Right ventricle myocardium inferior (tissue), 1 donor: ENCODE measurements around the gene MTERF4. TPM values are rescaled to one million over a fixed set of nuclear protein-coding genes. Genes with fewer than 3 reads are reported as not detected.
A peak's percentile ranks its signal among the peaks of the same experiment; 100 is the strongest.

Experiments used
- ATAC-seq: fragments of 200-7000 bp; cut with Tn5 transposase; one replicate; pipeline ENCODE4 v1.9.1; 2020; ENCODE audit warnings: mild to moderate bottlenecking, moderate library complexity
- DNase-seq: peaks from one replicate; pipeline ENCODE4 v3.0.0; 2021; ENCODE audit errors: missing footprints
- intact Hi-C: fragments of 100-400 bp; cut with DNase I; formaldehyde crosslinking; loops from one replicate; pipeline ENCODE4 v1.11.0; 2022
- total RNA-seq: library from RNA; stranded (reverse); fragmentation: NEBNext Ultra II Directional; extraction: Animal tissue kit (Norgen Biotek cat#: 25700); gene quantifications from one replicate; pipeline ENCODE4 v1.2.1, GENCODE V29; 2021
- donor health status: DM: no; HTN: yes; CAD: no; lungs with severe emphysema.

Gene MTERF4
- total RNA-seq, 1 donor from 2014 or later = 23.0 TPM

DNA sequence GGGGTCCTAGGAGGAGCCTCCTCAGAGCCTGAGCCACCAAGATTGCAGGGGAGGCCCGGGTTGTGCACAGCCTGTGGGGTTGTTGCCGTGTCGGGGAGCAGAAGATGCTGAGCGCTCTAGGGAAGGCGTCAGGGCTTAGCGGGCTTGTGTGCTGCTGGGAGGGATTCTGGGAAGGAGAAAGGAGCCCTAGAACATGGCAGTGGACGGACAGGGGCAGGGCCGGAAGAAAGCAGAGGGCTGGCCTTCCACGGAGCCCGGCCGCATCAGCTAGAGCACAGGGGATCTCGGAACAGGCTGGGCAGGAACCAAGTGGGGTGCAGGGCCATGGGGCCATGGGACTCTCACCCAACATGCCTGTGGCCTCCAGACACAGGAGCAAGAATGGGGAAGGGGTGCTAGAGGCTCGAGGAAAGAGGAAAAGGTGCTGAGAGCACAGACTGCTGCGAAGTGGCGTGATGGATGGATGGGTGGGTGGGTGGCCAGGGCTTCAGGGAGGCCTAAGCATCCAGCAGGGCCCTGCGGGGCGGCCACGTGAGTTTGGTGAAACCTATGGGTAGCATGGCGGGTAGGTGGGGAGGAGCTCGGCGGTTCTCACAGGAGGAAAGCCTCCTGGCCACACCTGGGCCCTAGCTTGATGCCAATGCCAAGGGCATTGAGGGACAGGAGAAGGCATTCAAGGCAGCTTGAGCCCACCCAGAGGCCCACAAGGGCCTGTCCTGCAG is 35.8 kb downstream of the MTERF4 start:
- ATAC-seq (no peak), DNase-seq (peak; percentile 64)
- intact Hi-C loops = no loop called here

DNA sequence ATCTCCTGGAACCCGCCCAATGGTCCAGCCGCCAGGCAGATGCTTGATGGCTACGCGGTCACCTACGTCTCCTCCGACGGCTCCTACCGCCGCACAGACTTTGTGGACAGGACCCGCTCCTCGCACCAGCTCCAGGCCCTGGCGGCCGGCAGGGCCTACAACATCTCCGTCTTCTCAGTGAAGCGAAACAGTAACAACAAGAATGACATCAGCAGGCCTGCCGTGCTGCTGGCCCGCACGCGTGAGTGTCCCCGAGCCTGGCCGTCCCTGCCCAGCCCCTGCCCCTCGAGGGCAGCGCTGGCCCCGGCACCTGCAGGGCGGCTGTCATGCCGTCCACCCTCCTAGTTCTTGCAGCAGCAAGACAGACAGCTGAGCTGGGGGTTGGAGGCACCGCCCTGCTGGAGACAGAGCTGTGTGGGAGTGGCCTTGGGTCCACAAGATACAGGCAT is 36.7 kb downstream of the MTERF4 start:
- peak; percentile 63 for DNase-seq
- no peak for ATAC-seq
- intact Hi-C loops = no loop called here

DNA sequence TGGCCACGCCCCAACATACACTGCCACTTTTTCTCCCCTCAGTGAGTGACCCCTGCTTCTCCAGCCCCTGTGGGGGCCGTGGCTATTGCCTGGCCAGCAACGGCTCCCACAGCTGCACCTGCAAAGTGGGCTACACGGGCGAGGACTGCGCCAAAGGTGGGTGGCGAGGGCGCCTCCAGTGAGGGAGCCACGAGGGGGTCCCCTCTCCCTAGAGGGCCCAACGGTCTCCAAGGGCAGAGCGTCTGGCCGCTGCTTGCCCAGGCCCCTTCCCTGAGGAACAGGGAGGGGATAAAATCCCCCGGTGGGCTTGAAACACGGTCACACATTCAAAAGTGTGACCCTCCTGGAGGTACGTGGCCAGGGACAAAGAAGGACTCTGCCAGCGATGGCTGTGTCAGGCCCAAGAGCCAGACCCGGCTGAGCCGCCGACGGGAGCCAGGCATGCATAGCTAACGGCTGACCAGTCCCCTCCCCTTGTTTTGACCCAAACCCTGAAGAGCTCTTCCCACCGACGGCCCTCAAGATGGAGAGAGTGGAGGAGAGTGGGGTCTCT is 37.2 kb downstream of the MTERF4 start:
- DNase-seq (peak; percentile 44), ATAC-seq (no peak)
- intact Hi-C loops = no loop called here

DNA sequence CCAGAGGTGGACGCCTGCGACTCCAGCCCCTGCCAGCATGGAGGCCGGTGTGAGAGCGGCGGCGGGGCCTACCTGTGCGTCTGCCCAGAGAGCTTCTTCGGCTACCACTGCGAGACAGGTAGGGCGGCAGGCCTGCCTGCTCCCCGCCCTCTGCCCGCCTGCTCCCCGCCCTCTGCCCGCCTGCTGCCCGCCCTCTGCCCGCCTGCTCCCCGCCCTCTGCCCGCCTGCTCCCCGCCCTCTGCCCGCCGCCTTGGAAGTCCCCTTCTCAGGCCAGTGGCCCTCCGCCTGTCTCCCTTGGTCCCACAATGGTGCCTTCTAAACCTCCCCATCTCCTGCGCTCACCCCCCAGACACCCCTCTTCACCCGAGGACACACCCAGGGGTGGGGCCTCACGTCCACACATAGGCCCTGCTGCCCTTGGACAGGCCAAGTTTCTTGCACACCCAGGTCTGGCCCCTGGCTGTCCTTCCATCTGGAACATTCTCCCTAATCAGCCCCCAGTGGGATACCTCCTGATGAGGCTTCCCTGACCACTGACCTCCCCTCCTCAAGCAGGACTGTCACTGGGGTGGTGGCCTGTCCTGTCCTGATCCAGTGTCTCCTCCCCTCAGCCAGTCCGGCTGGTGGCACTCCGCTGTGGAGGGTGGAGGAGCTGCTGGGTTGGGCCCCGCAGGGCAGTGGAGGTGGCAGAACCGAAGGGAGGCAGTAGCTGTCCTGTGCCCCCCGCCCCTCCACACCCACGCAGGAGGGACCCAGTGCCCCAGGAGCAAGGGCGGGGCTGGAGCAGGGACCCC is 37.9 kb downstream of the MTERF4 start:
- intact Hi-C loops = no loop called here
- DNase-seq (peak; percentile 69), ATAC-seq (peak; percentile 27)

DNA sequence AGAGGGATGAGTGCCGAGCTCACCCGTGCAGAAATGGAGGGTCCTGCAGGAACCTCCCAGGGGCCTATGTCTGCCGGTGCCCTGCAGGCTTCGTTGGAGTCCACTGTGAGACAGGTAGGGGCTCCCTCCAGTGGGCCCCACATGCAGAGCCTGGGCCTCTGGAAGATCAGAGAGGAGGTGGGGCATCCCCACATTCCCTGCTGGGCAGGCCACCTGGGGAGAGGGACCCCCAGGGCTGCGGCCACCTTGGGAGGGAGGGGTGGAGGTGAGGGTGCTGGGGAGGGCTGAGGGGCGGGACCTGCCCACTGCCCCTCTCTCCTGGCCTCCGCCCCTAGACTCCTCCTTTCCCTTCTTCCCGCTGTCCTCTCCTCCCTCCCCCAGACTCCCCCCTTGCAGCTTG is 38.5 kb downstream of the MTERF4 start:
- intact Hi-C loops = no loop called here
- DNase-seq = peak; percentile 39
- peak; percentile 15 for ATAC-seq

DNA sequence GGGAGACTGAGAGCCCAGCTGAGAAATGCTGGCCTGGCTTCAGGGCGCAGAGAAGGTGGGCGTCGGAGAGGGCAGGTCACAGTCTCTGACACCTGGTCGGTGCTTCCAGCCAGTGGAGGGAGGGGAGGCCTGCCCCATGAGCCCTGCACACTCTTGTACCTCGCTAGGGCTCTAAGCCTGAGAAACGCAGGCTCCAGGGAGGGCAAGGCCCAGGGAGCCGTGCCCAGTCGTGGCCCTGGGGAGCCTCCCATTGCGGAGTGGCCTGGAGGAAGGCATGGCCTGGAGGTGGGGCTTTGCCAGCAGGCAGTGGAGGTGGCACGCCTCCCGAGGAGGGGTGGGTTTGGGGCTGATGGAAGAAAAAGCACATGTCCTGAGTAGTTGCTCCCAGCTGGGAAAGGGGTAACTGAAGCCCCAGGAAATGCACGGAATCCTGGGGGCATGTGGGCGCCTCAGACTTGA is 39.0 kb downstream of the MTERF4 start:
- intact Hi-C loops = no loop called here
- ATAC-seq (no peak), DNase-seq (peak; percentile 55)

DNA sequence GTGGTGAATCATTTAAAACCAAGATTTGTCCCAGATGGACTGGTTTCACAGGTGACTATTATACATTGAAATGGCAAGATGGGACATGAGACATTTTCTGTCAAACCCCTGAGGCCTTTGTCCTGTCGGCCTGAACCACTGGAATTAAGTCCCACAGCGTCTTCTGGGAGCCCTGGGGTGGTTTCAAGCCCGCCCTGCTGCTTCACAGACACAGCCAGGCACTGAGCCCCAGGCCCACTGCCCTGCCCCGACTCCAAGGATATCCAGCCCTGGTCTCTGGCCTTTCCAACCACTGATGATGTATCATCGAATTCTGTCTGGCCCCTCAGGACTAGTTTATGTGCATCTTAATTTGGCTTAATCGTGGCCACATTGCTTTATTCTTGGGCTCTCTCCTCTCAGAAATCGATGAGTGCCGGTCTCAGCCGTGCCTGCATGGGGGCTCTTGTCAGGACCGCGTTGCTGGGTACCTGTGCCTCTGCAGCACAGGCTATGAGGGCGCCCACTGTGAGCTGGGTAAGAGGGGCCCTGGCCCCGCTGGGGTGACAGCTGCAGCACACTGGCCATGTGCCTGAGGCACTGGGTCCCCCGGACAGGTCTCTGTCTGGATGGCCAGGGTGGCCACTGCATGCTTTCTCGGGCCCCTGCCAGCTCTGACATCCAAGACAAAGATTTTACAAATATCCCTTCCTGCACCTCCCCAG is 39.5 kb downstream of the MTERF4 start:
- DNase-seq = peak; percentile 23
- intact Hi-C loops = no loop called here
- no peak for ATAC-seq

DNA sequence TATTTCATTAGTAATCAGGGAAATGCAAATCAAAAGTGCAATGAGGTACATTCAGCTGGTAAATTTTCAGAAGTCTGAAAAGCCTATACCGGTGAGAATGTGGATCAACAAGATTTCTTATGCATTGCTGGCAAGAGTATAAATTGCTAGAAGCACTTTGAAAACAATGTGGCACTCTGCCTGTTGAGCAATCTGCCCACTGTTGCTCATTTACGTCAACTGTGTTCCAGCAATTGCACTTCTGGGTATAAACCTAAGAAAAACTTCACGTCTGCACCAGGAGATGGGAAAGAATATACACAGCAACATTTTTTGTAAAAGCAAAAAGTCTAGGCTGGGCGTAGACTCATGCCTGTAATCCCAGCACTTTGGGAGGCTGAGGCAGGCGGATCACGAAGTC is 40.8 kb downstream of the MTERF4 start:
- ATAC-seq = no peak
- no peak for DNase-seq
- intact Hi-C loops = no loop called here

DNA sequence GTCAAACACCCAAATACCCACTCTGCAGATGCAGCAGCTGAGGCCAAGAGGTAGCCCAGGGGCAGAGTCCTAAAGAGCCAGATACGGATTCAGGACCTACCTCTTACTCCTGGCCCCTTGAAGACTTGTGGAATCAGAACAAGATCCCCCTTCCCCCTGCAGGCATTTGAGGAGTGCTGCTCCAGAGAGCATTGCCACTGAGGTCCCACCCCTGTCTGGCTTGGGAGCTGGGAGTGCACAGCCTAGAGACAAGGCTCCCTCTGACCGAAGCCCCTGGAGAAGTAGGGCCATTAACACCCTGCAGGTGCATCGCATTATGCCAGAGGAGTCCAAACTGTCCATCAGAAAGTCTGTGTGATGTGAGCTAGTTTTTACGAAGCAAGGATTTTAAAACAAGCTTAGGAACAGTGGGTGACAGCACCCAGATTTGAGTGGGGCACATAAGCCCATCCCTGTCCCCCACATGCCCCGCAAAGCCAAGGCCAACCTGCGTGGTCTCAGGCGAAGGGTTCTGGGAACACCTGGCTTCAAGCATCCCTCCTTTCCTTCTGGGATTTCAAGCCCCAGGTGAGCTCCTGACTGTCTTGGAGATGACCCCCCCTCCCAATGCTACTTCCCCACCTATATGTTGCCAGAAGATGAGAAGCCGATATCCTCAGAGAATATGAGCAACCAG is 48.4 kb downstream of the MTERF4 start:
- ATAC-seq (no peak), DNase-seq (no peak)
- intact Hi-C loops = no loop called here

DNA sequence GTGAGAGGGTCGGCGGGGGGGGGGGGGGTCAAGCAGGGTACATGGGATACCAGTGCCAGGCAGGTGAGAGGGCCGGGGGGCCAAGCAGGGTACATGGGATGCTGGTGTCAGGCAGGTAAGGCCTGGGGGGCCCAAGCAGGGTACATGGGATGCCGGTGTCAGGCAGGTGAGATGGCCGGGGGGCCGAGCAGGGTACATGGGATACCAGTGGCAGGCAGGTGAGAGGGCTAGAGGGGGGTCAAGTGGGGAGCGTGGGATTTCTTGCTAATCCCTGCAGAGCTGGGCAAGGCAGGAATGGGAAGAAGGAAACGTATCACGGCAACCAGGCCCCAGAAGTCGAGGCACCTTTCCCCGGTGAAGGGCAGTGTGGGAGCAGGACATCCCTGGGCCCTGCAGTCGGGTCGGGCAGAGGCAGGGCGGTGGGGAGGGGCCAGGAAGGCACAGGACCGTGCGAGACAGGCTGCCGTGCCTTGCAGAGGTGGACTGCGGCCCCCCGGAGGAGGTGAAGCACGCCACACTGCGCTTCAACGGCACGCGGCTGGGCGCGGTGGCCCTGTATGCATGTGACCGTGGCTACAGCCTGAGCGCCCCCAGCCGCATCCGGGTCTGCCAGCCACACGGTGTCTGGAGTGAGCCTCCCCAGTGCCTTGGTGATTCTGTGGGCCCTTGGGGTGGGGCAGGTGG is 49.3 kb downstream of the MTERF4 start:
- DNase-seq = no peak

DNA sequence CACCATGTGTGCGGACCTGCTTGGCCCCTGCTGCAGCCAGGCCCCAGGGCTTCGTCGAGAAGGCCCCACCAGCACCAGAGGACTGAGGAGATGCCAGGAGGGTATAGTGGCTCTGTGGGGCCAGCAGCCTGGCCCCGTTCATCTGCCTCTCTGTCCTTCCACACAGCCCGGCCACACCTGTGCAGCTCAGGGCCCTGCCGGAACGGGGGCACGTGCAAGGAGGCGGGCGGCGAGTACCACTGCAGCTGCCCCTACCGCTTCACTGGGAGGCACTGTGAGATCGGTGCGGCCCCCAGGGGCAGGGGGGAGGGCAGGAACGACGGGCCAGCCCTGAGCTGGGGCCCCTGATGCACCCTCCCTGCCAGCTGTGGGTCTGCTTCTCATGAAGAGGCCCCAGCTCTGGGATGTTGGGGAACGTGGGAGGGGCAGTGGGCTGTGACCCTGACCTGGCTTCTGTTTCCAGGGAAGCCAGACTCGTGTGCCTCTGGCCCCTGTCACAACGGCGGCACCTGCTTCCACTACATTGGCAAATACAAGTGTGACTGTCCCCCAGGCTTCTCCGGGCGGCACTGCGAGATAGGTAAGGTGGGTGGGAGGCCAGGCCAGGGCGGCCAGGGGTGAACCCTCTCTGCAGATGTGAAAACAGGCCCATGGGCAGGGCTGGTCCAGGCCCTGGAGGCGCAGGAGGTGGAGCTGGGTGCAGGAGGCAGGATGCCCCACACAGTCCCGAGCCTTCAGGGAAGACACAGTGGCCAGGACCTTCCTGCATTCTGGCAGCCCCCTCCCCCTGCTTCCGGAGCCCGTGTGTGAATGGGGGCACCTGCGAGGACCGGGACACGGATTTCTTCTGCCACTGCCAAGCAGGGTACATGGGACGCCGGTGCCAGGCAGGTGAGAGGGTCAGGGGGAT is 50.3 kb downstream of the MTERF4 start:
- intact Hi-C loops = no loop called here
- DNase-seq (peak; percentile 61), ATAC-seq (no peak)

More for the DNA sequence above, 49.3 kb downstream of the MTERF4 start:
- intact Hi-C loops = no loop called here
- ATAC-seq = no peak

DNA sequence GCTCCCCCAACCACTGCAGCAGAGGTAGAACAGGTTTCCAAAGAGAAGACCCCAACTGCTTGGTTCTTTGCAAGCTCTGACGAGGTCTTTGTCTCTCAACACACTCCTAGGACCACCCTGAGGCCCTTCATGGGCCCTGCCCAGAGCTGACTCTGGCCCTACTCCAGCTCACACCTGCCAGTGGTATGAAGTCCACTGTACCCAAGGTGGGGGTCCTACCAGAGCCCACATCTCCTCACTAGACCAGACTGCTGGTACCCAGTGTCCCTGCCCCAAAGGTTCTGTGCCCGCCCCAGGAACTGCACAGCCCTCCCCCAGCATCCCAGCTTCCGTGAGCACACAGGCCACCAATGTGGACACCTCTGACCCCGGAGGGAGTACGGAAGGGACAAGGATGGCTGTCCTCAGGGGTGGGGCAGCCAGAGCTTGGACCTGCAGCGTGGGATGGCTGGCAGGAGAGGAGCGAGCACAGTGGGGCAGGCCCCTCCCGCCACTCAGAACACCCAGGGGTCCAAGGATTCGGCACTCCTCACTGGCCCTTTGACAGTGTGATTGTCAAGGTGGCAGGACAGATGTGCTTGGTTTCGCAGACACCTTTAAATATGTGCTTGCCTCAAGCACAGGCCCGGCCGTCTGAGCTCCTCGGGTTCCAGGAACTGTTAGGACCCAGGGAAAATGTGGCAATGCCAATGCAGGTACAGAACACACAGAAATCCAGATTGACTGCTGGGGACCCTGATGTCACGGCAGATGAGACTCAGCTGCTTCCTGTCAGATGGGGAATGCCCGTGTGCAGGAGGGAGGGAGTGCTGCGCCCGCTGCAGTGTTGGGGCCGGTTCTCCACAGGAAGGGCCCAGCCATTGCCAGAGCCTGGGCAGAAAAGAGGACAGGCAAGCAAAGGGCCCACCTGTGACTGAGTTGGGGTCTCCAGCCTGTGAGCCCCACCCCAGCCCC is 51.2 kb downstream of the MTERF4 start:
- ATAC-seq (no peak), DNase-seq (peak; percentile 20)
- intact Hi-C loops = no loop called here

DNA sequence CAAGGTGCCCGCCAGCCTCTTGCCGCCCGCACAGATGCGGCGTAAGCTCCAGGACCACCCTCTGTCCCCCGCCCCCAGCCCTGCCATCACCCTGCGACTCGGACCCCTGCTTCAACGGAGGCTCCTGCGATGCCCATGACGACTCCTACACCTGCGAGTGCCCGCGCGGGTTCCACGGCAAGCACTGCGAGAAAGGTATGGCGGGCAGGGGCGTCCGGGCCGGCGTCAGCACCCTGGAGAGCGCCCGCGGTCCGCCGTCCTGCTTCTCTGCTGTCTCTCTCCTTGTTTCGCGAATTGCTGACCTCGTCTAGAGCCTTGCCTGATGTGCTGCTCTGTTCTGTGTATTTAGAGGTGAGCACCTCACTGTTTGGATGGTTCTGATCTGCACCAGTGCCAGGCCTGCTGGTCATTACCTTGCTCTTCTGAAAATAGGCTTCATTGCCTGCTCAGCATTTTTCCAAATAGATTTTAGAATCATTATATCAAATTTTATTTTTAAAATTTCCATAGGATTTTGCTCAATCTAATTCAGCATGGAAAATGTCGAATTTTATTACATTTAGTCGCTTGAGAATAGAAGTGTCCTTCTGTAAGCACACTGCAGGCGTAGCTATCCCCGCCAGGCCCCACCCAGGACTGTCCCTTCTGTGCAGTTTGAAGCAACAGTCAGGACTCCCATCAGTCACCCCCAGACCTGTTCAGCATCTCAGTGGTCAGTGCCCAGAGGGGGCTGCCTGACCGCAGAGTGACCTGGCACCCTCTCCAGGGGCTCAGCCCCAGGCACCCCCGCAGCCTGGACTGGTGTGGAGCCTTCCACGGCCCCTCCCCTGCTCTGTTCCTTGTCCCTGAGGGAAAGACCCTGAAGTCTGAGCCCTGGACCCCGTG is 52.1 kb downstream of the MTERF4 start:
- ATAC-seq (no peak), DNase-seq (peak; percentile 37)
- intact Hi-C loops = no loop called here

DNA sequence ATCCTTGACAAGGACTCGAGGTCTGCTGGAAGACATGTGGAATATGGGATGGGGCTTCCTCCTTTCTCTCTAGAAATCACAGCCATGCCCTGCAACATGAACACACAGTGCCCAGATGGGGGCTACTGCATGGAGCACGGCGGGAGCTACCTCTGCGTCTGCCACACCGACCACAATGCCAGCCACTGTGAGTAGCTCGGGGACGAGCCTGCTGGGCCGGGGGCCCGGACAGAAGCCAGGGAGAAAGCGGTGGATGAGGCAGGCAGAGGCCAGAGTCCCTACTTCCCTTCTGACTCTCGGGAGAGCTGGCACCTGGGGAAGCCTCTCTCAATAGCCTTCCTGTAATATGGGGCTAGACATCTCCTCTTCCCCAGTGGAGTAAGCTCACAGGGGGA is 53.1 kb downstream of the MTERF4 start:
- intact Hi-C loops = no loop called here
- ATAC-seq (no peak), DNase-seq (no peak)
